Ecto neural progenitor cell (in vitro differentiated cells): ENCODE results near the gene ADISSP.
"Not testable (repeated sequence)": the region's sequence is repeated elsewhere in the genome, so short reads cannot be mapped to it uniquely, and the experiment has no call there.

Source experiments
- DNase-seq: peaks from one replicate; pipeline ENCODE4 v3.0.0-alpha.2; 2018; ENCODE audit warnings: low spot score

ADISSP gene

DNA sequence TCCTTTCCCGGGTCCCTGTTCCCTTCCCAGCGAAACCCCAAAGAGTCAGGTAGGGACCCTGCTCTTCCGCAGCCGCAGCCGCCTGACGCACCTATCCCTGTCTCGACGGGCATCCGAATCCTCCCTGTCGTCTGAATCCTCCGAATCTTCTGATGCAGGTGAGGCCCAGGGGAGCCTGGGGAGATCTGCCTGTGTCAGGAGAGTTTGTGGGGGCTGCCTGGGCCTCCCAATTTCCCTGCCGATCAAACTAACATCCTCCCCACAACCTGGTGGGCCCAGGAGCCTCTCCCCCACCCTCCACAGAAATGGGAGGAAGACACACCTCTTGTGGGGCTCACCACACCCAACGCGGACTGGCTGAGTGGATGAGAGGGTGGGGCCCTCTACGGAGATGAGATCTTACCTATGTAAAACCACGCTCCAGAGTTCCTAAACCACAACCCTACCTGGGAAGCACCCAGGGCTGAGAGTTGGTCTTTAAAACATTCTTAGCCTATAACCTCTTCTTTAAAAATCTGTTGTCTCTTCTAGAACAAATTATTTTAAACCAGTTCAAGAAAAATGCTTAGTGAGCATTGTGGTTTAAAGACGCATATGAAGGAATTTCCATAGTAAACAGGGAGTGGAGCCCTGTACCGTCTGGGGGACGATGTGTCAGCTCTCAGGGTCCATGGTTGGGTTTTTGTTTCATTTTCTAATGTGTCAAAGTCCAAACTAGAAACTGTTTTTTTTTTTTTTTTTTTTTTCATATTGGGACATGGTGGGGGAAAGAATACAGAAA, 30.2 kb upstream of the ADISSP start:
- DNase-seq: no peak

DNA sequence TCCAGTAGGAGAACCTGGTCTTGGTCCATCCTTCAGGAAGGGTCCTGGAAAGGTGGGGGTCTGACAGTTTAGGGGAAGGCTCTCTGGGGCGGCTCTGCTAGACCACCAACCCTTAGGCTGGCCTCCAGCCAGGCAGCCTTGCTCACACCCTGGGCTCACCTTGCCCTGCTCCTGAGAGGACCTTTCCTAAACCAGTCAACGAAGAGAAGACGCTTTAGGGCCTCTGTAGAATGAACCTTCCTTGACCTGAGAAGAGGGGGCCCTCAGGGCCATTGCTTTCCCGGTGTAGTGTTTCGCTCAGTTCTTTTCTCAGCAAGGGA, 29.6 kb upstream of the ADISSP start:
- DNase-seq: no peak

DNA sequence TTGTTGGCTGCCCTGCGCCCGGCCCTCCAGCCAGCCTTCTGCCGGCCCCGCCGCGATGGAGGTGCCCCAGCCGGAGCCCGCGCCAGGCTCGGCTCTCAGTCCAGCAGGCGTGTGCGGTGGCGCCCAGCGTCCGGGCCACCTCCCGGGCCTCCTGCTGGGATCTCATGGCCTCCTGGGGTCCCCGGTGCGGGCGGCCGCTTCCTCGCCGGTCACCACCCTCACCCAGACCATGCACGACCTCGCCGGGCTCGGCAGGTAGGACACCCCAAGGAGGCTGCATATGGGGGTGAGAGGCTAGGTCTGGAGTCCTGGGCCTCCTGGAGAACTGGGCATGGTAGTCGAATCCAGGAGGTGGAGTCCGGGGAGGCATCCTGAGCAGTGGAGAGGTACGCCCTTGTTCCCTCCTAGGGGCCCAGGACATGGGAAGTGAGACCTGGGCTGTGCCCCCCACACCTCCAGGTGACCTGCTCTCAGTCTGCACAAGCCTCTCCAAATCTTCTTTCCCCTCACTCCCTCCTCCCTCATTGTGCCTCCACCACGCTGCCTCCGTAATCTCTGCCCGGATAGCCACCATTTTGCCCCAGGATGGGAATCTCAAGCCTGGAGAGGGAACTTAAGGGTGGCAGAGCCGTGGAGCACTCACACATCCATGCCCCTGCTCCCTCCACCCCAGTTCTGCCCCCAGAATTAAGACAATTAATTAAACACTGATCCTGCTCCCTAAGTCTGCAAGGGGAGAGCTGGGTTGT, 29.1 kb upstream of the ADISSP start:
- no peak for DNase-seq

DNA sequence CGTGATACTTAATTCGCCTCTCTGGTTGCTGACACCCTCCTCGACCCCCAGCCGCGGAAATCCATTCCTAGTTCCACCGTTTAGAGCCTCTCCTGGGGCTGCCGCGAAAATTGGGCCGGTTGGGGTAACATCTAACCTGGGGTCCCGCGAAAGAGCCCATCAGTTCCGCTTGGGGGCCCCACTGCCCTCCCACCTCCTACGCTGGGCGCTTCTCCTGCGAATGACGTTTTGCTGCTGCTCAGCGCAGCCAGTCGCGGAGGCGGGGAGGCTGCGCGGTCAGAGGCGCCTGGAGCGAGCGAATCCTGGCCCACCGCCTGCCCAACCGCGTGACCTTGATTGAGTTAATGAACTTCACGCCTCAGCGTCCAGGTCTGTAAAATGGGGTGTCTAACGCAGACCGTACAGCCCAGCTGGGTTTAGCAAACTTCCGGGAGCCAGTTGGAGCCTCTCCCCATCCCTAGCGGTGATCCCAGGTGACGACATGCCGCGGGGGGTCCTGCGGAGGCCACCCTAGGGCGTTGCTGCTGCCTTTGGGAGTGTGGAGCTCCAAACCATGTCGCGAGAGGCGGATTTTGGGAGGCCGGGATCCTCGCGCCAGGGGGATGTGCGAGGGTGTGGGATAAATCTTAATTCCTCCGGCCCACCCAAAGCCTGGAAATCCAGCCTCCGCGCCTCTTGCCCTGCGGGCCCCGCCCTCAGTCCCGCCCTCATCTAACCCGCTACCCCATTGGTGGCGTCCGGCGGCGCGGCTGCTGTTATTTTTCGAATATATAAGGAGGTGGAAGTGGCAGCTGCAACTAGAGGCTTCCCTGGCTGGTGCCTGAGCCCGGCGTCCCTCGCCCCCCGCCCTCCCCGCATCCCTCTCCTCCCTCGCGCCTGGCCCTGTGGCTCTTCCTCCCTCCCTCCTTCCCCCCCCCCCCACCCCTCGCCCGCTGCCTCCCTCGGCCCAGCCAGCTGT, 28.2 kb upstream of the ADISSP start, which contains the start of gene CDC25B:
TSS of gene CDC25B (plus strand) at position 800 of the 958 bp plus-strand sequence. CDS start 222 bp downstream, outside the sequence.
- DNase-seq: peak; percentile 94

DNA sequence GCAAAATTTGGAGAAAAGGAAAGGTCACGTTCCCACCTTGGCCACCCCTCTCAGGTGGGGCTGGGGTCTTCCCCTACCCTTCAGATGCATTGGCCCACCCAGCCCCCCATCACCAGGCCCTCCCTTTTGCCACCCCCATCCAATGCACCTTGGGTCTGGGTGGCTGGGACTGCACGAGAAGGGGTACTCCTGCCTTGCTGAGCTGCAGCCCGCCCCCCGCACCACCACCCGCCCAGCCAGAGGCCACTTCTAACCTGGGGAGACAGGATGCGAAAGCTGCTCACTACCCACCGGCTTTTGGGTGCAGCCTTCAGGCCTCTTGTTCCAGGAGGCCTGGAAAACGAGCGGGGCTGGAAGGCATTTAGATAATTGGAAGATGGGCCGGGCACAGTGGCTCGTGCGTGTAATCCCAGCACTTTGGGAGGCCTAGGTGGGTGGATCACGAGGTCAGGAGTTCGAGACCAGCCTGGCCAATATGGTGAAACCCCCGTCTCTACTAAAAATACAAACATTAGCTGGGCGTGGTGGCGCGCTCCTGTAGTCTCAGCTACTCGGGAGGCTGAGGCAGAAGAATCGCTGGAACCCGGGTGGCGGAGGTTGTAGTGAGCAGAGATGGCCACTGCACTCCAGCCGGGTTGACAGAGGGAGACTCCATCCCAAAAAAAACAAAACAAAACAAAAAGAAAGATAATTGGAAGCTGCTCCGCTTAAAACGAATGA, 27.3 kb upstream of the ADISSP start:
- no peak for DNase-seq

DNA sequence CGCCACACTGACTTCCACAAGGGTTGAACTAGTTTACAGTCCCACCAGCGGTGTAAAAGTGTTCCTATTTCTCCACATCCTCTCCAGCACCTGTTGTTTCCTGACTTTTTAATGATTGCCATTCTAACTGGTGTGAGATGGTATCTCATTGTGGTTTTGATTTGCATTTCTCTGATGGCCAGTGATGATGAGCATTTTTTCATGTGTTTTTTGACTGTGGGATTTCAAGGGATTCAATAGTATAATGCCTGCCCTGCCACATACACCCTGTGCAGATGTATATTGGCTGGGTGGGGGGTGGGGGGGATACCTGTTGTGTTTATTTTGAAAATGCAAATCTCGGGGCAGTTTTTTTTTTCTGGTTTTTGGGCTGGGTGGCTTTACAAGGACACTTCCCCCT, 26.6 kb upstream of the ADISSP start:
- not testable (repeated sequence) for DNase-seq

DNA sequence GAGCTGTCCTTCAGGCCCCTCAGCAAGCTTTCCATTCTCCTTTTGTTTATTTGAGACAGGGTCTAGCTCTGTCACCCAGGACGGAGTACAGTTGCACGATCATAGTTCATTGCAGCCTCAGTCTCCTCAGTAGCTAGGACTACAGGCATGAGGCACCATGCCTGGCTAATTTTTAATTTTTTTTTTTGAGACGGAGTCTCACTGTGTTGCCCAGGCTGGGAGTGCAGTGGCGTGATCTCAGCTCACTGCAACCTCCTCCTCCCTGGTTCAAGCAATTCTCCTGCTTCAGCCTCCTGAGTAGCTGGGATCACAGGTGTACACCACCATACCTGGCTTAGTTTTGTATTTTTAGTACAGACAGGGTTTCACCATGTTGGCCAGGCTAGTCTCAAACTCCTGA, 21.6 kb upstream of the ADISSP start:
- DNase-seq: not testable (repeated sequence)

DNA sequence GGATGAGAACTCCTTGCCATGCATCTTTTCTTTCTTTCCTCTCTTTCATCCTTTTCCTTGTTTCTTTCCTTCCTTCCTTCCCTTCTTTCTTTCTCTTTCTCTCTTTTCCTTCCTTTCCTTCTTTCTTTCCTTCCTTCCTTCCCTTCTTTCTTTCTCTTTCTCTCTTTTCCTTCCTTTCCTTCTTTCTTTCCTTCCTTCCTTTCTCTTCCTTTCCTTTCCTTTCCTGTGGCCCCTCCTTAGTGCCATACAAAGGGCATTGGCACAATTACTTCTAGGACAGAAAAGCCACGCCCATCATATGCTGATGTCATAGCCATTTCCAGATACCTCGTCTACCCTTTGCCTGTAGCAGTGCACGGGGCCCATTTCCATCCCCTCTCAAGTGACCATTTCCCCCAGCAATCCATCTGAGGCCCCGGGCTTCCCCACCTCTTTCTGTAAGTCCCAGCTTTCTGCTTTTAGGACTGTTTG, 21.2 kb upstream of the ADISSP start:
- peak; percentile 36 for DNase-seq

DNA sequence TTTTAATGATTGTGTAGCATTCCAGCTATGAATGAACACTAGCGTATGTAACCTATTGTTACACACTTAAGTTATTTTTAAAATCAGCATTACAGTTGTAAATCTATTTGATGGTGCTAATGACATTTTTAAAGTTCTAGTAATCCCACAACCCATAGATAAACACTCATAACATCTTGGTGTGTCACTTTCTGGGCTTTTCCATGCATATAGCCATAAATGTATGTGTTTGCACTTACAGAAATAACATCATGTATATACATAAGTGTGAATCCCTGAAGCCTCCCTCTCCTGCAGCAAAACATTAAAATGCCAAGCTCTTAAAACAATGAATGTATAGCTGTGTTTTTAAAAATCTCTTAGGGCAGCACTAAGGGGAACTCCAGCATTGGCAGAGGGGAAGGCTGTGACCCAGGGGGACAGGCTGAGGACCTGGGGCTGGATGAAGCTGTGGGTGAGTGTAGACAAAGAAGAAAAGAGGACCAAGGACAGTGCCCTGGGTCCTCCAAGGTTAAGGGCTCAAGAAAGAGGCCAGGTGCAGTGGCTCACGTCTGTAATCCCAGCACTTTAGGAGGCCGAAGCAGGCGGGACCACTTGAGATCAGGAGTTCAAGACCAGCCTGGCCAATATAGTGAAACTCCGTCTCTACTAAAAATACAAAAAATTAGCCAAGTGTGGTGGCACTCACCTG, 19.9 kb upstream of the ADISSP start:
- DNase-seq: peak; percentile 37

DNA sequence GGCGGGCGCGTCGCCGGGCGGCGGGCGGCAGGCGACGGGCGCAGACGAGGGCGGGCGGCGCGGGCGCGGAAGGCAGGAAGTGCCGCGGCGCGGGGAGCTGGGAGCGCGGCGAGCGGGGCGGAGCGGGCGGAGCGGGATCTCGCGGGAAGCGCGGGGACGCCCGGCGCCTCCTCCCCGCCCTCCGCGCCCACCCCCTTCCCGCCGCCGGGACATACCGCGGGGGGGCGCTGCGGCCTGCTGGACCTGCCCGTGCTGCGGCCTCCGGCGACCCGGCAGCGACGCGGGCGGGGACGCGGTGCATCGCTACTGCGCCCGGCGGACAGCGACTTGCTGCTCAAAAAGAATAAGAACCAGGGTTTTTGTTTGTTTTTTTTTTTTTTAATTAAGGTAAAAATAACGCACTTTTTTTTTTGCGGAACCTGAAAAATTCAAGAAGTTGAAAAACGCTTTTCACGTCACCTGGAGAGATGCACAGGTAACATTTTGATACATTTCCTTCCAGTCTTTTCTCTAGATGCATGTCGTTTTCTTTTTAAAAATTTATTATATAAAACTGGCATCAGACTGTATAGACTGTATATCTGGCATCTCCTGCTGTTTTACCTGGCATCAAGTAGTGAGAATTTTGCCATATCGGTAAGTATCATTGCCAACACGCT, 19.2 kb upstream of the ADISSP start, which contains the start of gene CENPB:
TSS of gene CENPB (minus strand) at position 76 of the 659 bp plus-strand sequence. CDS start 257 bp downstream, outside the sequence.
- peak; percentile 92 for DNase-seq

DNA sequence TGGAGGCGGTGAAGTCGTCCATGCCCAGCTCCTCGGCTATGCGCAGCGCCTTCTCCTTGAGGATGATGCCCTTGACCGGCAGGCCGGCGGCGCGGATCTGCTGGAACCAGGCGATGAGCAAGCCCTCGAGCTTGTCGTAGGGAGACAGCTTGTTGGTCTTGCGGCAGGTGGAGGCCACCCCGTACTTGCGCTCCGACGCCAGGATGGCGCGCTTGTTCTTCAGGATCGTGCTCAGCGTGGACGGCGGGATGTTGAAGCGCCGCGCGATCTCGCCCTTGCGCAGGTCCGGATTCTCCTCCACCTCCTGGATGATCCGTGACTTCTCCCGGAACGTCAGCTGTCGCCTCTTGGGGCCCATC, 18.6 kb upstream of the ADISSP start:
- DNase-seq: no peak

DNA sequence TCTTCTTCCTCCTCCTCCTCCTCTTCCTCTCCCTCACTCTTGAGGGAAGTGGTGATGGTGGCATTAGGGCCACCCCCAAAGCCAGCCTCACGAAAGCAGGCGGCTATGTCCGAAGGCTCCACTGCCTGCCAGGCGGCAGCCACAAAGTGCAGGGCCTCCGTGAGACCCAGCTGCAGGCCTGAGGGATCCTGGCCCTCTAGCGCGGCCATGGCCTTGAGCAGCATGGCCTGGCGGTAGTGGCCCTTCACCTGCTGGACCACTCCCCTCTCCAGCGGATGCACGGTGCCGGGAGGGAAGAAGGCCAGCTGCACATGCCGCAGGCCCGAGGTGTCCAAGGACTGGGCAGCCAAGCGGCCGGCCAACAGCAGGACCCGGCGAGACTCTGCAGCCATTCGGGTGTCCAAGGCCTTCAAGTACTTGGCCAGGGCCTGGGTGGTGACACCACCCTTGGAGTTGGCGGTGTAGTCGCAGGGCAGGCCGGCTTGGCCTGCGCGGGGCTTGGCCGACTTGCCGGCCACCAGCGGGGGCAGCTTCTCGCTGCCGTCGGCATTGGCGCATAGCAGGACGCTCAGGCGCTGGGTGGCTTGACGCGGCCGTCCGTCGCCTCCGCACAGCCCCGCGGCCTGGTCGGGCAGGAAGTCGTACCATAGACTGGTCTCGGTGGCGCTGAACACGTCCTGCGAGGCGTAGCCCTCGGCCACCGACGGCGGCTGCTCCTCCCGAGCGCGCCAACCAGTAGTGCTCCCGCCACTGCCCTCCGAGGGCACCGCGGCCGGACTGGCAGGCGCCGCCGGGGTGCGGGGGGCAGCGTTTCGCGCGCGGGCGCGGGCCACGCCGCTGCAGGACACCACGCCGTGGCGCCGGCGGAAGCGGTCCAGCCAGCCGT, 17.9 kb upstream of the ADISSP start:
- DNase-seq: peak; percentile 66

DNA sequence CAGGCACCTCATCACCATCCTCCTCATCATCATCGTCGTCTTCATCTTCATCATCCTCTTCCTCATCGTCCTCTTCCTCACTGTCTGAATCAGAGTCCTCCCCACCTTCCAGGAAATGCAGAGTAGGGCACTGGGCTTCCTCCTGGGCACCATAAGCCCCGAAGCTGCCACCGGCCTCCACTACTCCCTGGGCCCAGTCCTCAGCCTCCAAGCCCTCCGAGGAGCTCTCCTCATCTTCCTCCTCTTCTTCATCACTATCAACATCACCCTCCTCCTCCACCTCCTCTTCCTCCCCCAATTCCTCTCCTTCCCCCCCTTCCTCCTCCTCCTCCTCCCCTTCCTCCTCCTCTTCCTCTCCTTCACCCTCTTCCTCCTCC, 17.3 kb upstream of the ADISSP start:
- peak; percentile 32 for DNase-seq

DNA sequence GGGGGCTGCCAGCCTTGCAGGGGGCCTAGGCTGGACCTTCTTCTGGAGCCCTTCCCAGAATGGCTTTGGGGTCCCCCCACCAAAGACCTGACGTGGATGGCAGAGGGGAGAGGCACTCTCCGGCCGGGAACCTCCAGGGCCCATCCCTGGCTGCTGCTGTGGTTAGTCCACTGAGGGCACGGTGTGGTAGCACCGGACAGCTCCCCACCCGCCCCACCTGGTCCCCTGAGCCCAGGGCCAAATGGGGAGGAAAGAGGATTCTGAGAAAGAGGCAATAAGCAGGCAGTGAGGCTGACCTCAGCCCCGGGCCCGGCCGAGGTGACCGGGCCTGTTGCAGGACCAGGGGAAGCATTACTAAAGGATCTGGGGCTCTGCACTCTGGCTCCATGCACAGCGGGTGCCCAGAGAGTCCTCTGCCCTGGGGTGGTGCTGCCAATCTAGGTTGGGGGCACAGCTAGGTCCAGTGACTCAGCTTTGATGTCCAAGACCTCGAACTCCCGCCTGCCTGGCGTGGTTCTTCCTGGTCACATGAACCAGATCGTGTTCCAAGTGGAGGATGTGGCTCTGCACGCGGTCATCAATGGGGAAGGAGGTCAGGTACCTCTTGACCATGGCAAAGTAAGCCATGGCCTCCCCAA, 16.8 kb upstream of the ADISSP start:
- DNase-seq: peak; percentile 41

DNA sequence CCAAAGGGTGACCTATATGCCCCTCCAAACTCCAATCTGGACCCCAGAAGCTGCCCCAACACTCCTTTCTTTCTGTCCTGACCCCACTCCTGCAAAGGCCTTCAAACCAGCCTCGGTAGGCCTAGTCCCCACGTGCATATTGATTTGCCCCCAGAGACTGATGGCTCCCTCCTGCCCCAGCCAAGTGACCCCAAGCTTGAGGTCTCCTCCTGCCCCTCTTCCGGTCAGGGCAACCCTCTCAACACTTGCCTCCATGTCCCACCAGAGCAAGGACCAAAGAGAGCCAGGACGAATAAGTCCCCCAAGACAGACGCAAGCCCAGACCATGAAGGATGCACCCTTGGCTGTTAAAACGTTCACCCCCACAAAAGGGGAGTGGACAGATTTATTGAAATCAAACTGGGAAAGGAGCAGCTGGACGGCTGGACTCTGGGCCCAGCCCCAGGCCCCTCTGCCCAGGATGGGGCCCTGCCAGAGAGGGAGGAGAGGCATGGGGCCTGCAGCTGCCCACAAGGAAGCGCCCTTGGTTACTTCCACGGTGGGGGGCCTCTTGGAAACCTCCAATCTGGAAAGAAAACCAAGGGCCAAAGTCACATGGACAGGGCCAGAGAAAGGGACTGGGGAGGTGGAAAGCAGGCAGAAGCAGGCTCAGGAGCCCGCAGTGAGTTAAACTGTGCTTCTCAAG, 16.1 kb upstream of the ADISSP start:
- peak; percentile 41 for DNase-seq

DNA sequence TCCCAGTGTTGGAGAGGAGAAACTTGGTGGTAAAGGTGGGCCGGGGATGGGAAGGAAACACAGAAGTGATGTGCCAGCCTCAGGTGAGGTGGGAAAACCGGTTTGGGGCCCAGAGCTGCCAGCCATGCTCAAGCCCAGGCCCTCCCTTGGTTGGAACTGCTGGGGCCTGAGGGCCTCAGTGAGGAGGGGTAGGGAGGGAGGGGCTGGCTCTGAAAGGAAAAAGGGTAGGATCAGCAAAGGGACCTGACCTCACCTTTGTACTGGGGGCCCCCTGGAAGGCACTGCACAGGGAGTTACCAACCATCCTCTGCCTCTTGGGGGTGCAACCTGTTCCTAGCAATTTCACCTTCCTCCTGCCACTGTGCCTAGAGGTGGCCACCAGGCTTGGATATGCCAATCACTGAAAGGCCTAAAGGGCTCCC, 15.5 kb upstream of the ADISSP start:
- DNase-seq: peak; percentile 36

DNA sequence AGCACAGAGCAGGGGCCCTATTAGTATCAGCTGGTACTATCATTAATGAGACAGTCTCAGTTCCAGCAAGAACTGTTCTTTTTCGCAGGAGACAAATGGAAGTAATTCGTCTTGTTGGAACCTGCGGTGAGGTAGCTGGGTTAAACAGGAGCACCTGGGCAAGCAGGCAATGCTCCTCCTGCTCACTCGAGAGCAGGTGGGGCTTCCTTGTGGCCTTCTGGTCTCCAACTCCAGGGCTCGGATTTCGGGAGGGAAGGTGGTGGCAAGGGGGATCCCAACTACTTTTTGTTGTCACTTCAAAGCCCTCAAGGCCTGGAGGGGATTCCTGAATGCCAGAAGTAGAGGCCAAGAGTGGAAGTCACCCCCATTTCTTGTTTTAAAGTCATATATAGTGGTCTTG, 15.0 kb upstream of the ADISSP start:
- DNase-seq: no peak
